Liver (tissue), 5 donors: ENCODE measurements around the gene STX19. TPM values are rescaled to one million over a fixed set of nuclear protein-coding genes. Genes with fewer than 3 reads are reported as not detected.

Experiments
- polyA plus RNA-seq, 2 donors: library from polyadenylated mRNA; stranded (reverse) in 1 of 2; unstranded in 1 of 2; fragments of 200-250 nt in 1 of 2; fragments of >200 nt in 1 of 2; fragmentation: Nextera tagmentation in 1 of 2; extraction: Ambion mirVana in 1 of 2; gene quantifications; one replicate each; pipeline versions ENCODE4 v1.2.1 to v1.2.3, GENCODE V29; 2013 to 2015
- small RNA-seq: library from RNA; depleted of rRNA; stranded (forward); fragments of <200 nt; gene quantifications from one replicate; pipeline ENCODE3, GENCODE V24; 2014
- total RNA-seq, 2 donors: library from RNA; depleted of rRNA; stranded (reverse); fragments of >200 nt; gene quantifications; one replicate each; pipeline ENCODE4 v1.2.3, GENCODE V29; 2014
- donor health status: healthy.
- donor health status: healthy.
- donor health status: healthy.

Gene STX19
- total and polyA plus RNA-seq, 4 donors, result 0.18 TPM; not detected in 3

Small RNA genes within 50 kb of the gene (small RNA-seq; reads per million reads assigned to genes)
- gene RF00019, result not detected
- not detected for gene RNU6-511P

Other genes with a start within 250 kb of the STX19 start
- 100 to 1,000 TPM; 123 to 252 TPM for gene PROS1, start 54.7 kb downstream of the STX19 start, total RNA-seq
- 100 to 1,000 TPM in 1 of 2 donors, 10 to 100 TPM in 1; 88.9 to 162 TPM for gene PROS1, start 54.7 kb downstream of the STX19 start, polyA plus RNA-seq
- 1 to 10 TPM; 3.1 to 3.9 TPM for gene ARL13B, start 48.4 kb downstream of the STX19 start, total RNA-seq
- gene ARL13B, start 48.4 kb downstream of the STX19 start, polyA plus RNA-seq, result 1 to 10 TPM; 3.0 to 5.8 TPM
- gene DHFR2, start 34.3 kb upstream of the STX19 start, total RNA-seq, result 1 to 10 TPM; 2.6 to 3.9 TPM
- 1 to 10 TPM; 2.3 to 2.4 TPM for gene DHFR2, start 34.3 kb upstream of the STX19 start, polyA plus RNA-seq
- gene NSUN3, start 34.5 kb upstream of the STX19 start, total RNA-seq, result 10 to 100 TPM; 11.1 to 14.6 TPM
- gene NSUN3, start 34.5 kb upstream of the STX19 start, polyA plus RNA-seq, result 1 to 10 TPM; 3.8 to 5.1 TPM